SU-DHL-6 (cell line): Measurements from ENCODE around the gene THAP12.

Source experiments
- EZH2phosphoT487 ChIP-seq: fragments of 200-600 bp; sonication (generic), shearing (Covaris generic); conservative IDR thresholded peaks from 2 replicates; pipeline ENCODE4 v1.6.1; 2018; ENCODE audit warnings: mild to moderate bottlenecking, antibody characterized with exemption, low read length, moderate library complexity, mixed read lengths
- TF ChIP-seq, protein P1 (sequence below): fragments of 200-600 bp; sonication (generic); IDR thresholded peaks from one replicate; pipeline ENCODE4 v1.5.1; 2017; ENCODE audit warnings: antibody characterized with exemption, mild to moderate bottlenecking, low read length, moderate library complexity; ENCODE audit not compliant: insufficient read depth, poor library complexity, severe bottlenecking

DNA sequence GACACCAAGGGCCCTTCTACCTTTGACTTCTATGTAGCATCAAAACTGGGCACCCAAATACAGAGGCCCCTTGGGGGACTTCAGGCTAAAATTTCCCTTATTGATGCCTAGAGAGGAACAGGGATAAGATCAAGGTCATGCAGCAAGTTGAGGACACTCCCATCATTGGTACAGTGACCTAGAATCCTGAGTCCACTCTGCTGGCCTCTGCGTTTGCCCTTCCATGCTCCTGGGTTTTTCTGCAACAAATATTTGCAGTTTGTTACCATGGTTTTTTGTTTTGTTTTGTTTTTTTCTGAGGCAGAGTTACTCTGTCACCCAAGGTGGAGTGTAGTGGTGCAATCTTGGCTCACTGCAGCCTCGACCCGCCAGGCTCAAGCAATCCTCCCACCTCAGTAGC lies 64.2 kb downstream of the THAP12 start:
- TF ChIP-seq, protein P1, sequence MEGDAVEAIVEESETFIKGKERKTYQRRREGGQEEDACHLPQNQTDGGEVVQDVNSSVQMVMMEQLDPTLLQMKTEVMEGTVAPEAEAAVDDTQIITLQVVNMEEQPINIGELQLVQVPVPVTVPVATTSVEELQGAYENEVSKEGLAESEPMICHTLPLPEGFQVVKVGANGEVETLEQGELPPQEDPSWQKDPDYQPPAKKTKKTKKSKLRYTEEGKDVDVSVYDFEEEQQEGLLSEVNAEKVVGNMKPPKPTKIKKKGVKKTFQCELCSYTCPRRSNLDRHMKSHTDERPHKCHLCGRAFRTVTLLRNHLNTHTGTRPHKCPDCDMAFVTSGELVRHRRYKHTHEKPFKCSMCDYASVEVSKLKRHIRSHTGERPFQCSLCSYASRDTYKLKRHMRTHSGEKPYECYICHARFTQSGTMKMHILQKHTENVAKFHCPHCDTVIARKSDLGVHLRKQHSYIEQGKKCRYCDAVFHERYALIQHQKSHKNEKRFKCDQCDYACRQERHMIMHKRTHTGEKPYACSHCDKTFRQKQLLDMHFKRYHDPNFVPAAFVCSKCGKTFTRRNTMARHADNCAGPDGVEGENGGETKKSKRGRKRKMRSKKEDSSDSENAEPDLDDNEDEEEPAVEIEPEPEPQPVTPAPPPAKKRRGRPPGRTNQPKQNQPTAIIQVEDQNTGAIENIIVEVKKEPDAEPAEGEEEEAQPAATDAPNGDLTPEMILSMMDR = no peak
- no peak for TF ChIP-seq EZH2phosphoT487
